EH (cell line): ENCODE data around the gene SLC5A8.
"Not testable (repeated sequence)": the region's sequence is repeated elsewhere in the genome, so short reads cannot be mapped to it uniquely, and the experiment has no call there.

ENCODE experiments used
- DNase-seq: peaks from one replicate; pipeline ENCODE4 v3.0.0-alpha.2; 2015; ENCODE audit warnings: low read depth

SLC5A8 gene

DNA sequence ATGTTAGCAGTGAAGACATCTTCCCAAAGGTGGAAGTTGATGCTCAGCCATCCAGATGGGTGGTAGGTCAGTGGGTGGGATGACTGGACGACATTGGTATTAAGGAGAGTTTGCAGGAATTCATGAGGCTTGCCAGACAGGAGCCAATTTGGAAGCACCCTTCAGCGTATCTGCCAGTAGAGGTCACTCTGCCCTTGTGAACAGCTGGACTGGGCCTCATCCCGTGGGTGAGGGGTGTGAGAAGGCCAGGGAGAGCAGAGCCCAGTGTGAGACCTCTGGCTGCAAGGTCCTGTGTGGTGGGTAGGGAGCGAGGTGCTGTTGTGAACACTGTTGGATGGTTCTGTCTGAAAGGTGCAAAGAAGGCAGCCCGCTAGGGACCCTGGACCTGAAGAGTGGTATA lies 37.7 kb downstream of the SLC5A8 start:
- DNase-seq: peak; percentile 55

GRCh38 chr12:101168001-101168400 lies 42.0 kb downstream of the SLC5A8 start:
- DNase-seq: no peak

GRCh38 chr12:101166866-101167265 lies 43.2 kb downstream of the SLC5A8 start:
- DNase-seq: no peak

GRCh38 chr12:101165319-101165718 lies 44.7 kb downstream of the SLC5A8 start:
- DNase-seq: no peak

DNA sequence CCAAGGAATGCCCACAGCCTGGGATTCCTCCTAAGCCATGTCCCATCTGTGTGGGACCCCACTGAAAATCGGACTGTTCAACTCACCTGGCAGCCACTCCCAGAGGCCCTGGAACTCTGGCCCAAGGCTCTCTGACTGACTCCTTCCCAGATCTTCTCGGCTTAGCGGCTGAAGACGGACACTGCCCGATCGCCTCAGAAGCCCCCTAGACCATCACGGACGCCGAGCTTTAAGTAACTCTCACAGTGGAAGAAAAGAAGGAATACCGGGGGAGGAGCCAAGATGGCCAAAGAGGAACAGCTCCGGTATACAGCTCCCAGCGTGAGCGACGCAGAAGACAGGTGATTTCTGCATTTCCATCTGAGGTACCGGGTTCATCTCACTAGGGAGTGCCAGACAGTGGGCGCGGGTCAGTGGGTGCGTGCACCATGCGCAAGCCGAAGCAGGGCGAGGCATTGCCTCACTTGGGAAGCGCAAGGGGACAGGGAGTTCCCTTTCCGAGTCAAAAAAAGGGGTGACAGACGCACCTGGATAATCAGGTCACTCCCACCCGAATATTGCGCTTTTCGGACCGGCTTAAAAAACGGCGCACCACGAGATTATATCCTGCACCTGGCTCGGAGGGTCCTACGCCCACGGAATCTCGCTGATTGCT lies 64.1 kb downstream of the SLC5A8 start:
- not testable (repeated sequence) for DNase-seq

DNA sequence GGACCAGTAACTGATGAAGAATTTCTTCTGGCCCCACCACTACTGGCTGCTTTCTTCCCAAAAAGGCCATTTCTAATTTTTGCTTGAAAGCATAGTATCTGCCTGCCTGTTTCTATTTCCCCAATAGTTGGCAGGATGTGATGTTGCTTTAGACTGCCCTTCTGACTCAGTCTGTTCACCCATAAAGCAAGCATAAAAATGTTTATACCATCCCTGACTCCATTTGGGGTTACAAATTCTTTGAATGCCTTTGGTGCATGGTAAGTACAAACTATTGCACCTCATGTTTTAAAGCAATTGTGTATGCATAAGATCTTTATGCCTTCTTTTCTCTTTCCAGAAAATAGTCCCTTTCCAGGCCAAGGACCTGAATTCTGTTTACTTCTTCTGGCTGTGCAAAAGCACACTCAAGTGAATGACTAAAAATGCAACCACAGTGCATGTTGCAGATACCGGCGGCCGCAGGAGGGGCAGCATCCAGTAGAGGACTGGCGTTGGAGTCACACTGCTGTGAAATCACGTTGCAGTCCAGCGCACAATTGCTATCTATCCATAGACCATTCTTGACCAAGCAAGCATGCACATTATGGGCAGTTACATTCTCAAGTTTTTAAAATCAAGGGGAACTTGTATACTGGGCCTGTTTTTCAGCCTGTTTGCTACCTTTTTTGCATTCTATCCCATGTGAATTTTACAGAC lies 82.4 kb downstream of the SLC5A8 start:
- peak; percentile 86 for DNase-seq

- DNase-seq: peak; percentile 18
These were observed 92.2 kb downstream of the SLC5A8 start for GRCh38 chr12:101117842-101118241.

GRCh38 chr12:101116911-101117310 lies 93.1 kb downstream of the SLC5A8 start:
- DNase-seq: no peak

GRCh38 chr12:101115326-101115725 lies 94.7 kb downstream of the SLC5A8 start:
- no peak for DNase-seq

DNA sequence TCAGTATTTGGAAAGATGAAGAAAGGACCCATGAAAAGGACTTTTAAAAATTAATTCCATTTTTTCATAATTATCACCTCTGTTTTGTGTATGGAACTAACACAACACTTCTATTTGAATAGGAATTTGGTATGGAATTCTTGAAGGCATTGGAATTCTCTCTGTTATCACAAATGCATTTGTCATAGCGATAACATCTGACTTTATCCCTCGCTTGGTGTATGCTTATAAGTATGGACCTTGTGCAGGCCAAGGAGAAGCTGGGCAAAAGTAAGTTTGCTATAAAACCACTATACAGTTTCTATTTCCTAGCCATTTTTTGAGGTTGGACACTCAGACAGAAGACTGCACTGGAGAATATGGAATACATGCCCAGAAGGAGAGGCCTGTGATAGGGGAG lies 98.6 kb downstream of the SLC5A8 start:
- no peak for DNase-seq

DNA sequence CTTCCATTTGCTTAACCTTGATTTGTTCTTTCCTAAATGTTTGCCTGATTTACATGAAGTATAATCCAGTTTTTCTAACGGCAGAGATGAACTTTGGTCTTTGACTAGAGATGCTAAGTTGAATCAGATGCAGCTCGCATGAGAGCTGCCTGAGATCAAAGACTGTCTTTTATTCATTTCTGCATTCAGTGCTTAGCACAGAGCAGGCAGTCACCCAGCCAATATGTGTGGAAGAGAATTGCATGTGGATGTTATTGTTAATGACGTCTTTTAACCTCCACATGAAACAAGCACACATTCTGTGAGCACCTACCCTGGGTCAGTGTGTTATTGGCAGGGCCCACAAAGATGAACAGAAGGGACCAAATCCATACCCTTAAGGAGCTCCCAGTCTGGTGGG lies 99.2 kb downstream of the SLC5A8 start:
- no peak for DNase-seq

DNA sequence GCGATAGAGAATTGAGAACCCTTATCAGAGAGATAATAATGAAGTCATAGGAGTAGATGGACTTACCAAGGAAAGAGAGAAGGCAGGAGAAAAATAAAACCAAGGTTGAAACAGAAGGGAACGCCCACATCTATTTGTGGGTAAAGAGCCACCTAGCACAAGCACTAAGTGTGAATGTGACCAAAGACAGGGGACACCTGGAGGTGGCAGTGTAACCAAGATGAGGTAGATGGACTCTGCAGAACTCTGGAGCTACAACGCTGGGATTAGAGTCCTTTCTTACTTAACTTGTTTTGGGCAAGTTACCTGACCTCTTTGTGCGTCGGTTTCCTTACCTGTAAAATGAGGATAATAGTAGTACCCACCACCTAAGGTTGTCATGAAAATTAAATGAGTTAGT lies 101.9 kb downstream of the SLC5A8 start:
- no peak for DNase-seq

DNA sequence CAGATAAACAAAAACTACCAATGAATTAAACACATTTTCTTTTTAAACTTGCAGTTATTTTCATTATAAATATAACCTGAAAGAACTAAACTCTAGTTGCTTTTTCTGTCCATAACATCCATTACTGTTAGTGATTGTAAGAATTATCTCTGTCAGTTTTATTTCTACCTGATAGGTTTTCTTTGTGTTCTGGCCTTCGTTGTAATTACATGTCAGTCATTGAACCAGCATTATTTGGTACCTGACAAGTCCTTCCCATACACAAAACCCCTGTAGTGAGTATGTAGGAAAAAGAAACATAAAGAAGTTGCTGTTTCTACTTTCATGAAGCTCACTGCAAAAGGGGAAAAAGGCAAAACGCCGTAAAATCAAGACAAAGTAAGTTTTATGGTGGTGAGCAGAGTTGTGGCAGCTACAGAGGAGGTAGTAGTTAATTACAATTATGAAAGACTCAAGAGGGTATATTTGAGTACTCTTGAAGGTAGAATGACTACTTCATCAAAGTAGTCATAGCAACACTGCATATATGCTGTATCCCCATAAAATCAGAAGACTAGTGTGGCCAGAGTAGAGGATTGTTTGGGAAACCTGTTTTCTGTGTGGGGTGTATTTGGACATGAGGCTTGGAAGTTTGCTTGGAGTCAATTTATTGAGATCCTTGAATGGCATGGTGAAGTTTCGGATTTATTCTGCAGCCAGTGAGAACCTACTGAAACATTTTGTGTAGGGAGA lies 102.8 kb downstream of the SLC5A8 start:
- DNase-seq: no peak
